ENCODE data around the gene RPS16.
A peak's percentile ranks its signal among the peaks of the same experiment; 100 is the strongest.

Gene RPS16

GRCh38 chr19:39405958-39406655 lies 29.6 kb downstream of the RPS16 start:
- DNase-seq, result peak; percentile 82

GRCh38 chr19:39405261-39405957 lies 30.3 kb downstream of the RPS16 start:
- DNase-seq, result no peak

DNA sequence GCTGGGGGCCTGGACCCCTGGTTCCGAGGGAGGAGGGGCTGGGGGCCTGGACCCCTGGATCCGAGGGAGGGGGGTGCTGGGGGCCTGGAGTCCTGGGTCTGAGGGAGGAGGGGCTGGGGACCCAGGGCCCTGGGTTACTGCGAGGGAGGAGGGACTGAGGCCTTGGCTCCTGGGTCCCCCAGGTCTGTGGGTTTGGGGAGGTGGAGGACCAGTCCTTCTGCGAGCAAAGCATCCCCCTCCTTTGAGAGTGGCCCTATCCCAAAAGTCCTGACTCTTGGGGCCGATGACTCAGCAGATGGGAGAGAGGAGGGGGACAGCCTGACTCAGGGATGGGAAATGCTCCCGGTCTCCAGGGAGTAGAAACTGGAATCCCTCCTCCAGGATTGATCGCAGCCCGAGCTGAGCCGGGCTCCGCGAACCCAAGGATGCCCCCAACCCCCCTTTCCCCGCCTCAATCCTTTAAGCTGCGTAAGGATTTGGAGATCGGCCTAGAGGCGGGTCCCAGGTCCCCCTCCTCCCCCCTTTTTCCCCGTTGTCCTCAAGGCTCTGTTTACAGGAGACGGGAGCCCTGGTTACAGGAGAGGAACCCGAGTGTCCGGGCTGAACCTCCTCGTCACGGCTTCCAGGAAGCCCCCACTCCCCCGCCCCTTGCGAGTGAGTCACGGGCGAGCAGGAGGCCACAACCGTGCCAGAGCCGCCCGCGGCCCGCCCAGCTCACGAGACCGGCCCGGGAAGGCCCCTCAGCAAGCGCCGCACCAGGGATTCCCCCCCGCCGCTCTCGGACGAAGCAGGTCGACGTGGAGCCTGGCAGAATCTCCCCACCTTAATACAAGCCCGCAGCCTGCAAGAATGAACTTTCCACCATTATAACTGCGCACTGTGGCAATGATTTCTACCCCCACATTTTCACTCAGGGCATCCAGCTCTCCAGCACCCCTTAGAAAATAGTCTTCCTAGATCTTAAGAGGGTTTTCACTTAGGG lies 32.1 kb downstream of the RPS16 start:
- peak; percentile 97 for DNase-seq

- peak; percentile 84 for DNase-seq
Observed at GRCh38 chr19:39402346-39403300, 33.1 kb downstream of the RPS16 start.

DNA sequence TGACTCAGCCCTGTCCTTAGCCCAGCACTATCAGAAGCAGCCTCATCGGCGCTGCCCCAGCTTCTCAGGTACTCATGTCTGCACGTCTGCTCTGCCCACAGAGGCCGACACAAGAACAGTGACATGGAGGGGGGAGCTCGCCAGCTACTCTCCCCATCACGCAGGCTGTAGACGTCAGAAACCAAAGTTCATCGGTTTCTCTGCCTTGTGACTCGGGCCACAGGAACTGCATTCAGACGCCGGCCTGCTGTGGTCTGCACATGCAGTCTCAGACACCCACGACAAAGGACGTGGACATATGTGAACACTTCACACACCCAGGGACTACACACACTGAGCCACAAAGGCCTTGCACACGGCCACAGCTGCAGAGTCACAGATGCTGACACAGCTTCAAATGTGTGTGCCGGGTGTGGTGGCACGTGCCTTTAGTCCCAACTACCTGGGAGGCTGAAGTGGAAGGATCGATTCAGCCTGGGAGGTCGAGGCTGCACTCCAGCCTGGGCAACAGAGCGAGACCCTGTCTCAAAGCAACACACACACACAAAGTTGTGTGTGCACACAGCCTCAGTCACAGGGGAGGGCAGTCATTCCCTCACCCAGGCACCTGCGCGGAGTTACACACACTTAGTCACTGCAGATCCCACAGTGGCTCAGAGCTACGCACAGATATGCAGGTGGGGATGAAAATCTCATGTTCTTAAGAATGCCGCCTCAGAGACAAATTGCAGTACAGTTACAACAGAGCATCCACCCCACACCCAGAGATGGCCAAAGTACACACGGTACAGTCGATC lies 34.0 kb downstream of the RPS16 start:
- DNase-seq, result peak; percentile 83

- DNase-seq, result no peak
Observed at GRCh38 chr19:39401070-39401548, 34.6 kb downstream of the RPS16 start.

GRCh38 chr19:39400061-39400460 lies 35.7 kb downstream of the RPS16 start:
- DNase-seq, result no peak

GRCh38 chr19:39399668-39400050 lies 36.1 kb downstream of the RPS16 start:
- no peak for DNase-seq

DNA sequence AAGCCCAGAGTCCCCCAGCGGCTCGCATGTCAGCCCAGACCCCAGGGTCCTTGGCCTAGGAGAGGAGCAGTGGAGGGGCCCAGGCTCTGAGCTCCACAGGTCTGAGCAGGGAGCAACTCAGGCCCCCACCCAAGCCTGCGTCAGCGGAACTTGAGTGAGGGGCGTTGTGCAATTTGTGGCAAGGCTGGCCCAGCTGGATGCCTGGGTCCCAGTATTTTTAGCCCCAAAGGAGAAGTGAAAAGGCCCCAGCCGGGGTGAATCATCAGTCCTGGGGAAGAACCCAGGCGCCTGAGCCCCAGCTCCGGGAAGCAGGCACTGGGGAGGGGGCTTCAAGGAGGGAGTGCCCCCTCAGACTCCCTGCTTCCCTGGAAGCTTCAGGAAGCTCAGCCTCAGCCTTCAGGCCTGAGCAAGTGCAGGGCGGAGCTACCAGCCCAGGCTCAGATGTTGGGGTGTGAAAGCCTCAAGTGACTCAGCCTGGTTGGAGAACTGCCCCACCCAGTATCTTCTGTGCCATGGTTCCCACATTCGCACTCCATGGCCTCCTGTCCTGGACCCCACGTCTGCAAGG lies 37.4 kb downstream of the RPS16 start:
- DNase-seq, result peak; percentile 65

GRCh38 chr19:39397360-39398296 lies 38.1 kb downstream of the RPS16 start:
- peak; percentile 93 for DNase-seq

DNA sequence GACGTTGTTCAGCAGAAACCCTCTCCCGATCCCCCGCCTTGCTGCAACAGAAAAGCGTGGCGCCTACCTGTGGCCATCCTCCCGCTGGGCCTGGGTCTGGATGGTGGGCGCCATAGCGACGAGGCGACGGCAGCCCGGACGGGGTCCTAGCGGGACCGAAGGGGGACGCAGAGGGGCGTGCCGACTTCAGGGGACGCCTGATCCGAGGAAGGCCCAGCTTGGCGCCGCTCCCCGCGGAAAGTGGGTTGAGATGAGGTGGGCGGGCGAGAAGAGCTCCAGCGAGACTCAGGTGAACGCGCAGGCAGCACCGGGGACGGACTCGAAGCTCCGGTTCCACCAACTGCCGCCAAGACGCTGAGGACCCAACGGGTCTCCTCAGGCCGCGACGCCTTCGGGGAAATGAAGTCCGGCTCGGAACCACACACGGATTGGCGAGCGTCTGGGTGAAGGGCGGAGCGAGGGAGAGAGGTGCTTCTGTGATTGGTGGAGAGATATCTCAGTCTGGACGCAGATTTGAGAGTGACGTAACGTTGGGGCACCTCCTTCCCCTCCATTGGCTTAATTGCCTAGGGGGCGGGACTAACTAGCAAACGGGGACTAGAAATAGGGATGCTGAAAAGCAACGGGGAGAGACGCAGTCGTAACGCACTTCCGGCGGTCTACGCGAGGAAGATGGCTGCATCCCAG lies 44.9 kb downstream of the RPS16 start, which contains the start of the genes MED29 and PAF1:
TSS of gene MED29 (plus strand) at position 628 of the 687 bp plus-strand sequence. CDS start at position 673, 45 bp downstream.
TSS of gene PAF1 (minus strand) at position 356 of the 687 bp plus-strand sequence. CDS start at position 114, 242 bp downstream.
- peak; percentile 97 for DNase-seq

DNA sequence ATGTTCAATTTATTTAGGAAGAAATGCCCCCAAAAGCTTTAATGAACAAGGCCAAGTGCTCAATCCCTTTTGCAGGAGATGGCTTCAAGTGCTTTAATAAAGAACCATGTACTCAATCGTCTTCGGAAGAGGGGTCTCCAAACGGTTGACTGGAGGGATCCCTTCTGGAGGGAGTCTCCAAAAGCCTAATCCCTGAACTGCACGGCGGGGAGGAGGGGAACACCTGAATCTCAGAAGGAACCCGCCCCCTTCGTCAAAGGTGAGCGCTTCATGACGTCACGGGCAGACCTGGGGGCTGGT lies 45.3 kb downstream of the RPS16 start:
- peak; percentile 79 for DNase-seq

GRCh38 chr19:39389631-39390414 lies 45.9 kb downstream of the RPS16 start:
- no peak for DNase-seq

DNA sequence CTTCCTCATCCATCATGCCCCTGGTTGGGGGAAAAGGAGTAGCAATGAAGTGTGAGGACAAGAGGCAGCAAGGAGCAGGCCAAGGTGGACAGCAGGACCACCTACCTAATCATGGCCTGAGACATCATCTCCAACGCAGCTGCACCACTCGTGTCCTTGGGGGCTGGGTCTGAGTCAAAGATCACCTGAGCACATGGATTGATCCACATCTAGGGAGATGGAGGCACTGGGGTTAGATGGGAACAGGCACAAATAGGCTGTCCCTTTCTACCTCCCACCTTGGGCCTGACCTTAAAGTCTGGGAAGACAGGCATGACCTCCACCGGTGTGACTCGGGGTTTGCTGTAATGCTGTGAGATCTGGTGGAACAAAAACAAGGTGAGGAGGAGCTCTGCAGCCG lies 47.1 kb downstream of the RPS16 start:
- DNase-seq, result no peak

DNA sequence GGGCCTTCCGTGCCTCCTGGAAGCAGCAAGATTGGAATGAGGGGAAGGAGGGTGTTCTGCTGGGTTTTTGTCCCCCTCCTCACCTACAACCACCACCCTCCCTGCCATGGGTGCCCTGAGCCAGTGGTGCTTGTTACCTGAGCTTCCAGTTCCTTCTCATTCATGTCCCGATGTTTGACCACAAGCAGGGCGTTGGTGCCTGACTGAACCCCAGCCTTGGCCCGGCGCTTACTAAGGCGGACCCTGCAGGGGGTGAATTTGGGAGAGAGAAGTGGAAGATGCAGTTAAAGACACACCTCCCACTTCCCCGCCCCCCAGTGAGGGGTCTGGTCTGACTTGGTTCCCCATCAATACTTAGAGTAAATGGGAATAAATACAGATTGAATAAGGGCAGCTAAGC lies 49.2 kb downstream of the RPS16 start:
- DNase-seq, result no peak

DNA sequence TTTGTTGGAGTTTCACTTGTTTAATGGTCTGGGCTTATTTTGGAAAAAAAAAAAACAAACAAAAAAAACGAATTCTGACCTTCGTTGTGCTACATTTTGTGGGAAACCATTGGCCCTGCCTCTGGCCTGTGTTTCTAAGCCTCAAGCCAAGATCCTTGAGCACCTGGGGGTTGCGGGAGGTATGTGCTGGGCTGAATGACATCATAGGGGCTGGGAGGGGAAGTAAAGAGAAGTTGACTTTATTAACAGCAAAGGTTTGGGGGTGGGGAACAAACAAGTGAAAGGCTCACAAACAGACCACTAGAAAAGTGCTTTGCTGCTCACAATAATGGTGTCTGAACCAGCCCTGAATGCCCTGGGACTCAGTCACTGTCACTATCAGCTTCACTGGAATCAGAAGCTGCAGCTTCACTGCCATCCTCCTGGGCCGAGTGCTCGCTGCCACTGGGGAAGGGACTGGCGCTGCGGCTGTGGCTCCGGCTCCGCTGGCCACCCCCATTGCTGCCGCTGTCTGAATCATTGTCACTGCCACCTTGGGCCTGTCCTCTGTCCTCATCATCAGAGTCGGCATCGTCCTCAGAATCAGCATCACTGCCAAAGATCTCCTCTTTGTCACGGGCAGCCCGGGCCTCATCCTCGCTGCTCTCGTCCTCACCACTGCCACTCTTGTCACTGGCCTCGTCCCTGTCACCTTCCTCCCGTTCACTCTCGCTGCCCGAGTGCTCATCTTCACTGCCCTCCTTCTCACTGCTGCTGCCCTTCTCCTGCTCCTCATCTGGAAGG lies 49.9 kb downstream of the RPS16 start:
- no peak for DNase-seq
